ENCODE data around the gene CDC25A. TPM values are rescaled to one million over a fixed set of nuclear protein-coding genes. Genes with fewer than 3 reads are reported as not detected.

CDC25A gene
- total RNA-seq: 25.3 and 27.0 TPM in 2 replicates

GRCh38 chr3:48188266-48189201 lies at the start of gene CDC25A:
TSS of gene CDC25A (minus strand) at chr3:48188417. CDS start at chr3:48187947, 470 bp downstream.

GRCh38 chr3:48222616-48223513 lies 34.6 kb upstream of the CDC25A start, which contains the start of gene CAMP:
TSS of gene CAMP (plus strand) at chr3:48223495. CDS start at chr3:48223512, 17 bp downstream.

Small RNA genes lying within 50 kb of the gene (small RNA-seq; reads per million reads assigned to genes)
- gene MIR4443: not detected
- gene NDUFB1P1: not detected
- gene RNU7-128P: not detected
- gene SNRPFP4: not detected

Other genes starting within 250 kb of the CDC25A start
- 160 and 190 TPM in 2 replicates for gene MAP4, start 172.0 kb downstream of the CDC25A start, total RNA-seq
- not detected in 2 replicates for gene CAMP, start 35.1 kb upstream of the CDC25A start, total RNA-seq
- 11.5 and 11.8 TPM in 2 replicates for gene ZNF589, start 52.7 kb upstream of the CDC25A start, total RNA-seq
- 23.5 and 25.1 TPM in 2 replicates for gene NME6, start 113.0 kb upstream of the CDC25A start, total RNA-seq
- gene SPINK8, start 145.2 kb upstream of the CDC25A start, total RNA-seq: not detected in 2 replicates
- gene FBXW12, start 183.8 kb upstream of the CDC25A start, total RNA-seq: not detected in 2 replicates
- 25.5 and 26.7 TPM in 2 replicates for gene PLXNB1, start 241.7 kb upstream of the CDC25A start, total RNA-seq